Spleen (tissue), 7 donors: Measurements from ENCODE around the gene VPS54.
"Not testable (repeated sequence)": the region's sequence is repeated elsewhere in the genome, so short reads cannot be mapped to it uniquely, and the experiment has no call there.

Experiments used
- CTCF ChIP-seq, 11 experiments: fragments of 200-600 bp in 7 of 11; fragments of 450-650 bp in 4 of 11; sonication (generic) in 4 of 11; IDR thresholded peaks in 8 of 11; conservative IDR thresholded peaks in 3 of 11; 1 replicate in 7 of 11; 2 replicates in 4 of 11; pipeline versions ENCODE4 v1.4.0 to v1.8.0; 2016 to 2021; ENCODE audit warnings: antibody characterized with exemption in 11 of 11, inconsistent platforms in 4 of 11, mild to moderate bottlenecking in 1 of 11
- POLR2A ChIP-seq, 3 donors: fragments of 450-650 bp; IDR thresholded peaks; one replicate each; pipeline ENCODE4 v1.5.1; 2017; ENCODE audit warnings: antibody characterized with exemption in 3 of 3, mild to moderate bottlenecking in 1 of 3
- POLR2AphosphoS5 ChIP-seq, 3 donors: sonication (generic); formaldehyde crosslinking; IDR thresholded peaks; one replicate each; pipeline ENCODE4 v1.5.1; 2017; ENCODE audit warnings: antibody characterized with exemption in 3 of 3
- donor health status: DM: no; HTN: no; CAD: no; lungs with moderate emphysema.
- donor health status: DM: no; HTN: no; CAD: no.
- donor health status: DM: no; HTN: no; CAD: no.

GRCh38 chr2:63988842-63989436, 30.3 kb downstream of the VPS54 start:
- not testable (repeated sequence) for TF ChIP-seq POLR2A (IDR thresholded peaks at IDR 0.05); CTCF (IDR thresholded peaks at IDR 0.05 in 8 of 11, conservative IDR thresholded peaks at IDR 0.05 in 3 of 11); POLR2AphosphoS5 (IDR thresholded peaks at IDR 0.05)
